ENCODE results near the gene HAAO.
A peak's percentile ranks its signal among the peaks of the same experiment; 100 is the strongest.

Gene HAAO

GRCh38 chr2:42813763-42814162, 21.4 kb upstream of the HAAO start:
- DNase-seq (ENCODE audit: low read depth in 2 of 2): no peak

GRCh38 chr2:42812899-42813479, 20.6 kb upstream of the HAAO start:
- no peak for DNase-seq (ENCODE audit: low read depth in 2 of 2)

- peak; percentile 17 to 27 for DNase-seq (ENCODE audit: low read depth in 2 of 2)
Measured at GRCh38 chr2:42810971-42811811, 18.8 kb upstream of the HAAO start.

DNA sequence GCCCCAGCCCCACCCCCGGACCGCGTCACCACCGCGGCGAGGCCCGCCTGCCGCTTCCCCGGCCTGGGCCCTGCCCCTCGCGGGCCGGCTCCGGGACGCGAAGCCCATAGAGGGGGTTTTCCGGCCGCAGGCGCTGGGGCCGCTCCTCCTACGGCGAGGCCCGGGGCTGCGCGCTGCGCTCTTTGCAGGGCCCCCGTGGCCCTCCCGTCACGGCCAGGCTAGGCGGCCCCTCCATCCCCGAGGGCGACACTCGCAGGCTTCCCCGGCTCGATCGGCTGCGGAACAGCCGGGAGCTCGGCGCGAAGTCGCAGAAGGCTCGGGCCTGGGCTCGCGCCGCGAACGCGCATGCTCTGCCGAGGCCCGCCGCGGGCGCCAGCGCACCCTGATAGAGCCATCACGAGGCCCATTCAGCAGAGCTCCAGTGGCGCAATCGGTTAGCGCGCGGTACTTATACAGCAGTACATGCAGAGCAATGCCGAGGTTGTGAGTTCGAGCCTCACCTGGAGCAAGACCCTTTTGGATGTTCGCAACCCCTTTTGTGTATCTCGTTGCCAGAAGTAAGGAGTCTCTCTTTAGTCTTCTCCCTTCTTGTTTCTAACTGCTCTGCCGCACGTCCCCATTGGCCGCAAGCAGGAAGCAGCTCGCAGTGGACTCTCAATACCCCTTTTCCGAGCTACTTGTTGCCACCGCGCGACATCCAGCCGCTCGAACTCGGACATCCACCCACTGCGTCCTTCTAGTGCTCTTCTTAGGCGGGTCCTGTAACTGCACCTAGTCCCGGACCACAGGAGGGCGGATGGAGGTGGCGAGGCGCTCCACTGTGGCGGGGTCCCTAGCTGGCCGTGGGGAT, 18.0 kb upstream of the HAAO start:
- peak; percentile 91 for DNase-seq (ENCODE audit: low read depth in 2 of 2)

- DNase-seq (ENCODE audit: low read depth in 2 of 2): peak in 1 of 2 donors; percentile 45
Measured at GRCh38 chr2:42809819-42810120, 17.4 kb upstream of the HAAO start.

DNA sequence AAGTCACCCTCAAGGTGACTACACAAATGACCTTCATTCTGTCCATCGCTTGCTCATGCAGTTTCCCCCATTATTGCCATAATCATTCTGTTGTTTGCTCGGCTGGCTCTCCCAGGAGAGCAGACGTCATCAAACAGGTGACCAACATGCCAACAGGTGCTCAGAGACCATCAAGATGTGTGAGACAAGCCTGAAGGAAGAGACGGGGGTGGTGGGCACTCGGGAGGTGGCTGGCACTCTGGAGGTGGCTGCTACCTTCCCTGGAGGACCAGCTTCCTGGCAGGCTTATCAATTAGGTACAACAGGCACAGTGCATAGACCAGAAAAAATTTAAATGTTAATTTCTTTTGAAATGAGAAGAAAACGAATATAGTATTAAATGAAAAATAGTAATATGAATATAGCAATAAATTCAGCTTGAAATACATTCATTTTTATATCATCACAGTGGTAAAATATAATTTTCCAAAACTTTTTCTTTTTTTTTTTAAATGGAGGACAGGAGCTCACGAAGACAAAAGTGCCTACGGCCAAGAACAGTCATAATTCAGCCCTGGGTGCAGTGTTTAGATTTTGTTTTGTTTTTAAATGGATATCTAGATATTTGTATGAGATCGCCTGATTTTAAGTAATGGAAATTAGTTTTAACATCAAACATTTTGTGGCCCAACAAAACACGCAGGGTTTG, 16.9 kb upstream of the HAAO start:
- DNase-seq (ENCODE audit: low read depth in 2 of 2): no peak

- DNase-seq (ENCODE audit: low read depth in 2 of 2): no peak
Measured at GRCh38 chr2:42808301-42808700, 15.9 kb upstream of the HAAO start.

- DNase-seq (ENCODE audit: low read depth in 2 of 2): no peak
Measured at GRCh38 chr2:42806786-42807185, 14.4 kb upstream of the HAAO start.

DNA sequence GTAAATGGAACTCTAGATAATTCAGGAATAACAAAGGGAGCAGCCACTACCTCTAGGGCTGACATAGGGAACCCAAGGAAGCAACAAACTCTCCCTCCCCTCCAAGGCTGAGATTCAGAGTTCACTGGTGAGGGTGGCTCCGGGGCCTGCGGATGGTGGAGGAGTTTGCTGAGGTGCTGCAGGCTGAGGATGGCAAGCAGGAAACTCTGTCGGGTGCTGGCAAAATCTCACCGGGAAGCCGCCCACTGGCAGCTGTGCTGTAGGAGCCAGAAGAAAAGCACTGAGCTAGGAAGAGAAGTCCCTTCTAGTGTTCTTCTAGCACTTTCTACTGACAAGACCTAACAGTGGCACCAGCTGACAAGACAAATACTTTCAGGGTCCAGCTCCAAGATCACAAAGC, 12.5 kb upstream of the HAAO start:
- DNase-seq (ENCODE audit: low read depth in 2 of 2): no peak

DNA sequence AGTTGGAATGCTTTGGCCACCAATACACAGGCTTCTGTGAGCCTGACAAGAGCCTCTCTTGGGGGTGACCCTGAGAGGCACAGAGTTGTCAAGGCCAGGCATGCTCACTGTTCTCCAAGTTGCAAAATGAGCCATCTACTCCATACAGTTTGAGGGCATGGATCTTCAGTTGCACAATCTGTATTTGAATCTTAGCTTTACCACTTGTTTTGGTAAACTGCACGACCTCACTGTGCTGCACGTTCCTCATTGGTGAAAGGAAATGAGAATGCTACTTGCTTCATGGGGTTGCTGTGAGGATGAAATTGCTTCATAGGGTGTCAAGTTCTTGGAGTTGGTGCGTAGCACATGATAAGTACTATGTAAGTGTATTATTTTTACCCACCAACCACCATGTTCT, 12.0 kb upstream of the HAAO start:
- no peak for DNase-seq (ENCODE audit: low read depth in 2 of 2)

DNA sequence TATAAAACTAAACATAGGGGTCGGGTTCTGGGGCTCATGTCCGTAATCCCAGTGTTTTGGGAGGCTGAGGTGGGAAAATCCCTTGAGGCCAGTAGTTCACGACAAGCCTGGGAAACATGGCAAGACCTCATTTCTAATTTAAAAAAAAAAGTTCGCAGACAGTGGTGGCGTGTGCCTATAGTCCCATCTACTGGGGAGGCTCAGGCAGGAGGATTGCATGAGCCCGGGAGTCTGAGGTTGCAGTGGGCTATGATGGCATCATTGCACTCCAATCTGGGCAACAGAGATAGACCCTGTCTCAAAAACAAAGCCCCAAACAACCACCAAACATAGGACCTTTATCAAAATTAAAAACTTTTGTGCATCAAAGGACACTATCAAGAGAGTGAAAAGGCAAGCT, 9.8 kb upstream of the HAAO start:
- no peak for DNase-seq (ENCODE audit: low read depth in 2 of 2)

GRCh38 chr2:42801381-42801780, 9.0 kb upstream of the HAAO start:
- DNase-seq (ENCODE audit: low read depth in 2 of 2): no peak

GRCh38 chr2:42800981-42801380, 8.6 kb upstream of the HAAO start:
- no peak for DNase-seq (ENCODE audit: low read depth in 2 of 2)

- DNase-seq (ENCODE audit: low read depth in 2 of 2): no peak
Measured at GRCh38 chr2:42800461-42800962, 8.1 kb upstream of the HAAO start.

GRCh38 chr2:42799881-42800280, 7.5 kb upstream of the HAAO start:
- DNase-seq (ENCODE audit: low read depth in 2 of 2): no peak

- DNase-seq (ENCODE audit: low read depth in 2 of 2): no peak
Measured at GRCh38 chr2:42797281-42797680, 4.9 kb upstream of the HAAO start.

DNA sequence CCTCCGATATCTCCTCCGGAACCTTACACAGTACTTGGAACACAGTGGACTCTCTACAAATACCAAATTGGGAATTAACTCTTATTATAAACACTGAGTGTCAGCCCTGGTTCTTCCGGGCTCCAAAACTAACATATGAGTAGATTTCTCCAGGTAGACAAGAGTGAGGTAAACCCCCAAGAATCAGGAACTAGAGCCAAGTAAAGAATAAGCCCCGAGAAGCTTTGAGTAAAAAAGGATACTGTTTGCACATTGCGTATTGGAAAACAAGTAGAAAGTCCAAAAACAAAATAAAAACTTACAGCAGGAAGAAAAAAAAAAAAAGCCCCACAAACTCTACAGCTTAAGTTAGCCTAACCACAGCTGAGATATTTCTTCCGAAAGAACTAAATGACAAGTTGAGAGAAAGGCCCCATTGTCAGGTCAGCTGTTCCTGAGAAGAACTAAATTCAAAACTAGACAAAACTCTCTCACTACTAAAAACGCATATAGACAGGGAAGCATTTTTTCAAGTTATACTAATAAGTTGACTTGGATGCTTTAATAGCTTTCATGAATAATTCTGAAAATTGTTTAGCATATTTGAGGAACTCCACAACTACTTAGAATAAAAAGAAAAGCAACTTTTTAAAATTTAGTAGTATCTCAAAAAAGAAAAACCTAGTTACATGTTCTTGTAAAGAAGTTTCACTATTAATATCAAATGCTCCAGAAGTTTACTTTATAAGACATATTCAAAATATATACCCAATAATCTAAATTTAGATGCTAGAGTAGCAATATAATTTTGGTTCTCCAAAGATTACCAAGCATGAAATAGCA, 4.3 kb upstream of the HAAO start:
- DNase-seq (ENCODE audit: low read depth in 2 of 2): no peak

DNA sequence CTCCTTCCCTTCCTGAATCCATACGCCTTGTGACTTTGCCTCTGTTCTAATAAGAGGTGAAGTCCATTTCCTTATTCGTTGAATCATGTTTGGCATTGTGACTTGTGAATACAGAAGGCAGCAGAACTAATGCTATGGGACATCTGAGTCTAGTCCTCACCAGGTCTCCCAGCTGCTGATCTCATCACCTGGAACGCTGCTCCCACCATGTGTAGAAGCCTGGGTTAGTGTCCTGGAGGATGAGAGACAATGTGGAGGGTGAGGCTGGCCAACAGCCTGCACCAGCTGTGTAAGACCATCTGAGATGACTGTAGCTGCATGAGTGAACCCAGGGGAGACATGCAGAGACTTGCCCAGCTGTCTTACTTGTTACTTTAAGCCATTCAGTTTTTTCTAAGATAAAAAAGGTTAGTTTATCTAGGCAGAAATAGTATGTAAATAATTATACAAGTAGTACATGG, 3.5 kb upstream of the HAAO start:
- no peak for DNase-seq (ENCODE audit: low read depth in 2 of 2)

- DNase-seq (ENCODE audit: low read depth in 2 of 2): no peak
Measured at GRCh38 chr2:42795275-42795674, 2.9 kb upstream of the HAAO start.

- no peak for DNase-seq (ENCODE audit: low read depth in 2 of 2)
Measured at GRCh38 chr2:42794271-42795046, 2.1 kb upstream of the HAAO start.

All from stimulated activated CD4-positive, alpha-beta T cell treated with anti-CD3 and anti-CD28 coated beads, Interleukin-15, amount 100 ng/mL, for 48 hours (primary cell).